Mucosa of descending colon (tissue), 3 donors: ENCODE measurements around the gene TP53I11. TPM values are rescaled to one million over a fixed set of nuclear protein-coding genes. Genes with fewer than 3 reads are reported as not detected.

Source experiments
- ATAC-seq: fragments of 200-7000 bp; cut with Tn5 transposase; one replicate; pipeline ENCODE4 v1.9.1; 2020; ENCODE audit warnings: mild to moderate bottlenecking, moderate library complexity
- DNase-seq, 3 donors: peaks; one replicate each; pipeline ENCODE4 v3.0.0-alpha.2; 2020
- H3K36me3 ChIP-seq: fragments of 200-600 bp; one replicate; pipeline ENCODE4 v1.8.0; 2021; ENCODE audit warnings: low read depth, mild to moderate bottlenecking
- H3K4me1 ChIP-seq: fragments of 200-600 bp; one replicate; pipeline ENCODE4 v1.8.0; 2021; ENCODE audit warnings: low read depth, mild to moderate bottlenecking
- H3K4me3 ChIP-seq: fragments of 200-600 bp; one replicate; pipeline ENCODE4 v1.8.0; 2021; ENCODE audit warnings: mild to moderate bottlenecking
- H3K9me3 ChIP-seq: fragments of 200-600 bp; one replicate; pipeline ENCODE4 v1.8.0; 2021; ENCODE audit warnings: mild to moderate bottlenecking
- intact Hi-C, 2 donors: fragments of 100-400 bp; cut with DNase I in 1 of 2; cut with micrococcal nuclease in 1 of 2; formaldehyde crosslinking; loops; one replicate each; pipeline versions ENCODE4 v1.11.0 to v1.11.1; 2022; cut with DNase I, micrococcal nuclease
- total RNA-seq, 3 donors: library from RNA; stranded (reverse); fragmentation: NEBNext Ultra II Directional in 2 of 3; extraction: Animal tissue kit (Norgen Biotek cat#: 25700) in 2 of 3; gene quantifications; one replicate each; pipeline versions ENCODE4 v1.2.1 to v1.2.4, GENCODE V29; 2021 to 2023
- TF ChIP-seq, protein P1 (sequence below): fragments of 200-600 bp; IDR thresholded peaks from one replicate; pipeline ENCODE4 v1.8.0; 2022; ENCODE audit warnings: antibody characterized with exemption, mild to moderate bottlenecking
- donor health status: DM: no; HTN: no; CAD: no; lungs with moderate emphysema.
- donor health status: DM: no; HTN: no; CAD: no.
- donor health status: DM: no; HTN: yes; CAD: no.

The TP53I11 gene
- total RNA-seq, 3 donors from 2014 or later: 48.4 to 95.9 (median 91.9) TPM

DNA sequence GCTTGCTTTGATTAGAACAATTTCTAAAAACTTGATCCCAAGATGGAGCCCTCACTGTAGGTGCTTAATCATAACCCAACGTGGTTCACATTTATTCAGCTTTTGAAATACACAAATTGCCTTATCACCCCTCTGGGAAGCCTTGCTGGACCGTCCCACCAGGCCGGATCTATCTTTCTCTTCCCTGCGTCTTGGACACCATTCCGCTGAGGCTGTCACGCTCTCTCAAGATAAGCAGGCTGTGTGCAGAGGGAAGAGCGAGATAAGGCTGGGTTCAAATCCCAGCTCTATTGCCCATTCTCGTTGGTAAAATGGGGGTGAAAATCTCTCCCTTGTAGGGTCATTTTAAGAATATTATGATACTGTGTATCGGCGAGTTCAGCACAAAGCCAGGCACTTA, 20.5 kb upstream of the TP53I11 start:
- Histone ChIP-seq H3K9me3 (no peaks in the 10 kb centered on the region), H3K4me3 (no peak overlapping the region), H3K4me1 (peaks cover 11% of the 10 kb centered on the region), H3K36me3 (no peaks in the 10 kb centered on the region)
- intact Hi-C loops: no loop called here
- TF ChIP-seq, protein P1, sequence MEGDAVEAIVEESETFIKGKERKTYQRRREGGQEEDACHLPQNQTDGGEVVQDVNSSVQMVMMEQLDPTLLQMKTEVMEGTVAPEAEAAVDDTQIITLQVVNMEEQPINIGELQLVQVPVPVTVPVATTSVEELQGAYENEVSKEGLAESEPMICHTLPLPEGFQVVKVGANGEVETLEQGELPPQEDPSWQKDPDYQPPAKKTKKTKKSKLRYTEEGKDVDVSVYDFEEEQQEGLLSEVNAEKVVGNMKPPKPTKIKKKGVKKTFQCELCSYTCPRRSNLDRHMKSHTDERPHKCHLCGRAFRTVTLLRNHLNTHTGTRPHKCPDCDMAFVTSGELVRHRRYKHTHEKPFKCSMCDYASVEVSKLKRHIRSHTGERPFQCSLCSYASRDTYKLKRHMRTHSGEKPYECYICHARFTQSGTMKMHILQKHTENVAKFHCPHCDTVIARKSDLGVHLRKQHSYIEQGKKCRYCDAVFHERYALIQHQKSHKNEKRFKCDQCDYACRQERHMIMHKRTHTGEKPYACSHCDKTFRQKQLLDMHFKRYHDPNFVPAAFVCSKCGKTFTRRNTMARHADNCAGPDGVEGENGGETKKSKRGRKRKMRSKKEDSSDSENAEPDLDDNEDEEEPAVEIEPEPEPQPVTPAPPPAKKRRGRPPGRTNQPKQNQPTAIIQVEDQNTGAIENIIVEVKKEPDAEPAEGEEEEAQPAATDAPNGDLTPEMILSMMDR: no peak
- ATAC-seq: no peak
- peak in 1 of 3 donors; percentile 14 for DNase-seq

DNA sequence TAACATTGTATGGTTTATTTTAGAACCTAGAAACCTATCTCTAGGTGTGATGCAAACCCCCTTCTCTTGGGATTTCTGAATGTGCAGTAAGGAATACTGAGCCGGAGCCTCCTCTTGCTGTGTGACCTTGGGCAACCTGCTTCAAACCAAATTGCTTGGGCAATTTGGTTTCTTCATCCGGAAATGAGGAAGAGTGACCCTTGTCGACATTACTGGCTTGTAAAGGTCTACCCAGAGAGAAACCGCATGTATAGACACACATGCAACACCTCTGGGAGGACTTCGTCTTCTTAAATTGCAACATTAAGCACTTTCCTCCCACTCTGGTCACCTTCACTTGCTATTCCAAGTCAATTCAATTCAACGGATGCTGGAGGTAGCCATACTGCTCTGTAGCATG, 19.6 kb upstream of the TP53I11 start:
- DNase-seq (peak in 1 of 3 donors; percentile 7), ATAC-seq (peak; percentile 7)
- no peaks in the 10 kb centered on the region for H3K36me3 ChIP-seq
- H3K4me1 ChIP-seq: peaks cover 8% of the 10 kb centered on the region
- TF ChIP-seq, protein P1: no peak
- H3K9me3 ChIP-seq: no peaks in the 10 kb centered on the region
- intact Hi-C loops: no loop called here
- H3K4me3 ChIP-seq: no peak overlapping the region

DNA sequence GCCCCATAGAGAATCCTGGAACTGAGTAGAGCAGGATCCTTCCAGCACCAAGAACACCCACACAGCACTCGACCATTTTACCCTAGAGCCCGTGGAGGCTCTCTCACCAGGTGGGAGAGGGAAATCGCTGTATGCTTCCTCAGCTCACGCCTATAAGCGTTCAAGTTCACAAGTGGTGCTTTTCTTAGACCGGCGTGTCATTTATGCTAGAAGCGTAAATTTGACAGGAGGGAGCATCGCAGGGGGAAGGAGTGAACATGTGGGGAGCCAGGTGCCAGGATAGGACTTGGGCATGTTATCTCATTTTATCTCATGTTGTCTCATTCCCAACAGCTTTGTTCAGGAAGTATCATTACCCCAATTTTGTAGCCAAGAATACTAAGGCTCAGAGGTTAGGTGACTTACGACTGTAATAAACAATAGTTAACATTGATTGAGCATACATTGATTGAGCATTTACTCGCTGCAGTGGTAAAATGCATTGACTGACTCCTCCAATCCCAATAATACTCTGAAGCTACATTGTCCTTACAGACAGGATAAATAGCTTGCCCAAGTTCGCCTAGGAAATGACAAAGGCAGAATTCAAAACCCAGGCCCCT, 19.1 kb upstream of the TP53I11 start:
- Histone ChIP-seq H3K9me3 (no peaks in the 10 kb centered on the region), H3K36me3 (no peaks in the 10 kb centered on the region), H3K4me1 (peaks cover 8% of the 10 kb centered on the region), H3K4me3 (no peak overlapping the region)
- peak; percentile 61 for ATAC-seq
- intact Hi-C loops: no loop called here
- TF ChIP-seq, protein P1: no peak
- peak in 1 of 3 donors; percentile 20 for DNase-seq

DNA sequence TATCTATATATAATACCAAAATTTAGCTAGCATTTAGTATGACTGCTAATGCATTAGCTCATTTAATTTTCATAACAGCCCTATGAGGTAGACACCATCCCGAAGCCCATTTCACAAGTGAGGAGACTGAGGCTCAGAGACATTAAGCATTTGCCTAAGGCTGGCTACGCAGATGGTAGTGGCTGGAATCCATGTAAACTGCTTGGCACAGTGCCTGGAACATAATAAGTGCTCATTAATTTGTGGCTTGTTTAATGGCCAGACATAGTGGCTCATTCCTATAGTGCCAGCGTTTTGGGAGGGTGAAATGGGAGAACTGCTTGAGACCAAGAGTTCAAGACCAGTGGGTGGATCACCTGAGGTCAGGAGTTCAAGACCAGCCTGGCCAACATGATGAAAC, 17.8 kb upstream of the TP53I11 start:
- Histone ChIP-seq H3K9me3 (no peaks in the 10 kb centered on the region), H3K4me1 (peaks cover 8% of the 10 kb centered on the region), H3K4me3 (no peak overlapping the region), H3K36me3 (no peaks in the 10 kb centered on the region)
- DNase-seq: no peak
- ATAC-seq: no peak
- TF ChIP-seq, protein P1: no peak
- intact Hi-C loops: no loop called here

DNA sequence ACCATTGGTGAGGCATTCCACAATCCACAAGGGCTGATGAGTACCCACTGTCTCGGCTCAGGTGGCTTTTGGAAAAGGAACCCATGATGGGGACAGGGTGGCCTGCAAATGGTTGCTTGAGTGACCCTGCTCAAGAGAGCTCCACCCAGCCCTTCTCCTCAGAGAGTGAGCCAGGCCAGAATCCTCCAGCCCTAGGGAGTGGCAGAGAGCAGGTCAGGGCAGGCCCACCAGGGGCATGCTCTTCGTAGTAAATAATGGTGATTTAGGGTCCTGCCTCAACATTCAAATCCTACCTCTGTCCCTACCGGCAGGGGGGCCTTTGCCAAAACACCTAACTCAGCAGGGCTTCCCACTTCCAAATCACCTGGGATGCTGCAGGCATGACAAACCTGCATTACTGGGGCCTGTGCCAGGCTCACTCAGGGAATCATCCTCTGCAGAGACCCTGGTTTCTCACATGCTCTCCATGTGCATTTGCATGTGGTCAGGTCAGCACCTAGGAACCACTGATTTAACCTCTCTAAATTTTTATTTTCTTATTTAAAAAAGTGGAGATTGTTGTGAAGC, 17.3 kb upstream of the TP53I11 start:
- DNase-seq (peak in 1 of 3 donors; percentile 21), ATAC-seq (no peak)
- intact Hi-C loops: no loop called here
- Histone ChIP-seq H3K4me3 (no peak overlapping the region), H3K36me3 (no peaks in the 10 kb centered on the region), H3K9me3 (no peaks in the 10 kb centered on the region), H3K4me1 (peaks cover 8% of the 10 kb centered on the region)
- TF ChIP-seq, protein P1: no peak
